Spleen (tissue), 3 donors: ENCODE measurements around the gene SPIRE2.
A peak's percentile ranks its signal among the peaks of the same experiment; 100 is the strongest.

Experiments used
- POLR2A ChIP-seq, 3 donors: fragments of 450-650 bp; IDR thresholded peaks; one replicate each; pipeline ENCODE4 v1.5.1; 2017; ENCODE audit warnings: antibody characterized with exemption in 3 of 3, mild to moderate bottlenecking in 1 of 3
- POLR2AphosphoS5 ChIP-seq, 3 donors: sonication (generic); formaldehyde crosslinking; IDR thresholded peaks; one replicate each; pipeline ENCODE4 v1.5.1; 2017; ENCODE audit warnings: antibody characterized with exemption in 3 of 3

DNA sequence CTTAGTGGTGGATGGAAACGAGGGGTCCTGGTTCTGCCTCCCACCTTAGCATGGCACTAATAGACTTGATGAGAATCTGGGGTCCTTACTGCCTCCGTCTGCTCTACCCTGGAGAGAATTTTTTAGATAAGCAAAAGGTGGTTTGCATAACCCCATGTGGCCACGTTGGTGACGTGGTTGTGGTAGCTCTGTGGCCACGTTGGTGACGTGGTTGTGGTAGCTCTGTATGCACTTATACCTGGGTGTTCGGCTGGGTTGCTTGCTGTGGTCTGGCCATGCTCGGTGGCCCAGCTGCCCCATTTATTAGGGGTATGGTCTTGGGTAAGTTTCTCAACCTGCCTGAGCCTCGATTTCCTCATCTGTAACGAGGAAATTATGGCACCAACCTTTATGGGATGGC, 13.0 kb downstream of the SPIRE2 start:
- TF ChIP-seq POLR2AphosphoS5 (IDR thresholded peaks at IDR 0.05) (peak in 1 of 3 donors; percentile 58), POLR2A (IDR thresholded peaks at IDR 0.05) (no peak)
